HCEC 1CT (cell line): ENCODE data around the gene STON1.

ENCODE experiments used
- DNase-seq: peaks from one replicate; pipeline ENCODE4 v3.0.0-alpha.2; 2017

STON1 gene

DNA sequence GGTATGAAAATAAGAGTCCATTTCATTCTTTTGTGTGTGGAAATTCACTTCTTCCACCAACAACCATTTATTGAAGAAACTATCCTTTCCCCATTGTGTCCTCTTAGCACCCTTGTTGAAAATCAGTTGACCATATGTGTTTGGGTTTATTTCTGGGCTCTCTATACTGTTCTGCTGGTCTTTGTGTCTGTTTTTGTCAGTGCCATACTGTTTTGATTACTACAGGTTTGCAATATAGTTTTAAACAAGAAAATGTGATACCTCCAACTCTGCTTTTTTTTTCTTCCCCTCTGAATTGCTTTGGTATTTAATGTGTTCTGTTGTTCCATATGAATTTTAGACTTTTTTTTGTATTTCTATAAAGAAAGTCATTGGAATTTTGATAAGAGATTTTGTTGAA lies 96.1 kb downstream of the STON1 start:
- no peak for DNase-seq

DNA sequence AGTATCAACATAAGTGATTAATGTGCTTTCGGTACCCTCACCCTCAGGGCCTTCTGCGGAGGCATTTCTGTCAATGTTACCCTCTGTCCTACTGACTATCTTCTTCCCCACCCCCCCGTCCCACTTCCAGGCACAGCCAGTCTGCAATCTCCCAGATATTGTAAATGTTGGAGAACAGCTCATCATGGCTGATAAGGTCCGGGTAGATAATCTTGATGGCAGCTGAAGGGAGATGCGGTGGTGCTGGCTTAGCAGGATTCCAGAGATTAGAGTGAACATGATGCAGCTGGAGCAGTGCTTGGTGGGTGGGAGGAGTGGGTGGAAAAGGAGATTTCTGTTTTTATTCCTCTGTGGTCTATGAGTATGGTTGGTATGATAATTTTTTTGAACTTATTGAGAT lies 103.2 kb downstream of the STON1 start:
- DNase-seq, result no peak

- DNase-seq, result no peak
Measured at GRCh38 chr2:48635786-48636185, 105.8 kb downstream of the STON1 start.

DNA sequence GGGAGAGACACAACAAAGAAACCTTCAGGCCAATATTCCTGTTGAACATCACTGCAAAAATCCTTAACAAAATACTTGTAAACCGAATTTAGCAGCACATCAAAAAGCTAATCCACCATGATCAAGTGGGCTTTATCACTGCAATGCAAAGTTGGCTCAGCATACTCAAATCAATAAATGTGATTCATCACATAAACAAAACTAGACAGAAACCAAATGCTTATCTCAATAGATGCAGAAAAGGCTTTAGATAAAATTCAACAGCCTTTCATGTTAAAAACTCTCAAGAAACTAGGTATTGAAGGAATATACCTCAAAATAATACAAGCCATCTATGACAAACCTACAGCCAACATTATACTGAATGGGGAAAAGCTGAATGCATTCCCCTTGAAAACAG lies 108.3 kb downstream of the STON1 start:
- DNase-seq, result no peak
